Calu3 (cell line): ENCODE results near the gene CTNND1. TPM values are rescaled to one million over a fixed set of nuclear protein-coding genes. Genes with fewer than 3 reads are reported as not detected.

Experiments
- BruUV-seq: library from RNA; stranded (reverse); fragments of 400-500 nt; replicated peaks from 2 replicates; lab custom pipeline; 2021; lab: Mats Ljungman, UMichigan
- CTCF ChIA-PET: fragments of 300-600 bp; sonication (Branson Sonifier 250); formaldehyde crosslinking; loops from one replicate; lab custom pipeline; 2022; ENCODE audit warnings: antibody characterized with exemption; lab: Charles Lee
- DNase-seq: peaks from one replicate; pipeline ENCODE4 v3.0.0; 2022
- H3K27ac Mint-ChIP-seq: one replicate; pipeline ENCODE4 v1.8.0; 2022; ENCODE audit warnings: mixed read lengths; ENCODE audit not compliant: unreplicated experiment
- H3K27me3 Mint-ChIP-seq: one replicate; pipeline ENCODE4 v1.8.0; 2022; ENCODE audit warnings: mixed read lengths; ENCODE audit not compliant: unreplicated experiment
- H3K36me3 Mint-ChIP-seq: one replicate; pipeline ENCODE4 v1.8.0; 2022; ENCODE audit warnings: mild to moderate bottlenecking, moderate library complexity, mixed read lengths; ENCODE audit not compliant: insufficient read depth, unreplicated experiment
- H3K4me1 Mint-ChIP-seq: one replicate; pipeline ENCODE4 v1.8.0; 2022; ENCODE audit warnings: mild to moderate bottlenecking, low read depth, mixed read lengths; ENCODE audit not compliant: unreplicated experiment
- H3K4me3 Mint-ChIP-seq: one replicate; pipeline ENCODE4 v1.8.0; 2022; ENCODE audit warnings: mild to moderate bottlenecking, low read depth, moderate library complexity, mixed read lengths; ENCODE audit not compliant: unreplicated experiment
- H3K9me3 Mint-ChIP-seq: one replicate; pipeline ENCODE4 v1.8.0; 2022; ENCODE audit warnings: low read depth, mixed read lengths; ENCODE audit not compliant: unreplicated experiment
- CTCF ChIP-seq: fragments of 200-600 bp; IDR thresholded peaks from one replicate; pipeline ENCODE4 v1.8.0; 2022; ENCODE audit warnings: antibody characterized with exemption; ENCODE audit not compliant: unreplicated experiment
- intact Hi-C: fragments of 100-400 bp; cut with micrococcal nuclease; formaldehyde crosslinking; loops from one replicate; pipeline ENCODE4 v1.10.0; 2022; ENCODE audit not compliant: unreplicated experiment
- total RNA-seq: library from RNA; stranded (reverse); gene quantifications from 2 replicates; pipeline ENCODE4 v1.2.3, GENCODE V29; 2022

Gene CTNND1
- total RNA-seq, 1 experiment from 2014 or later, result 323 TPM

GRCh38 chr11:57792060-57792541, 30.5 kb downstream of the CTNND1 start:
- peaks cover 75% of the 10 kb centered on the region for H3K4me1 Mint-ChIP-seq
- intact Hi-C loops, result no loop called here
- no peaks in the 10 kb centered on the region for H3K9me3 Mint-ChIP-seq
- BruUV-seq, result TSS peak; percentile 90
- H3K27me3 Mint-ChIP-seq, result no peaks in the 10 kb centered on the region
- peaks cover 78% of the 10 kb centered on the region for H3K36me3 Mint-ChIP-seq
- peak overlapping the region; percentile 89 for H3K27ac Mint-ChIP-seq
- CTCF ChIA-PET, result interaction anchor here (1.1 kb wide), 2 partner anchors 14 to 25 kb away, joined by 3 to 4 read pairs; no protein-coding TSS in a partner anchor
- no peak for DNase-seq
- H3K4me3 Mint-ChIP-seq, result peak overlapping the region; percentile 83
- no peak for TF ChIP-seq CTCF

GRCh38 chr11:57792870-57793269, 31.3 kb downstream of the CTNND1 start:
- Mint-ChIP-seq H3K27ac (peak overlapping the region; percentile 89), H3K4me3 (peak overlapping the region; percentile 83), H3K36me3 (peaks cover 80% of the 10 kb centered on the region), H3K4me1 (peaks cover 70% of the 10 kb centered on the region), H3K9me3 (no peaks in the 10 kb centered on the region), H3K27me3 (no peaks in the 10 kb centered on the region)
- no peak for DNase-seq
- CTCF ChIA-PET, result interaction anchor here (1.1 kb wide), 1 partner anchor 25 kb away, joined by 3 read pairs; no protein-coding TSS in a partner anchor
- intact Hi-C loops, result no loop called here
- BruUV-seq, result no TSS peak
- no peak for TF ChIP-seq CTCF

- BruUV-seq, result no TSS peak
- H3K4me1 Mint-ChIP-seq, result peaks cover 70% of the 10 kb centered on the region
- no peaks in the 10 kb centered on the region for H3K27me3 Mint-ChIP-seq
- H3K9me3 Mint-ChIP-seq, result no peaks in the 10 kb centered on the region
- no peak for DNase-seq
- peak overlapping the region; percentile 83 for H3K4me3 Mint-ChIP-seq
- peaks cover 87% of the 10 kb centered on the region for H3K36me3 Mint-ChIP-seq
- H3K27ac Mint-ChIP-seq, result peak overlapping the region; percentile 89
- TF ChIP-seq CTCF, result no peak
- CTCF ChIA-PET, result interaction anchor here (0.6 to 1.1 kb wide), 2 partner anchors 14 to 26 kb away, joined by 3 read pairs; no protein-coding TSS in a partner anchor
- intact Hi-C loops, result no loop called here
Measured at GRCh38 chr11:57793351-57794115, 31.9 kb downstream of the CTNND1 start.

- intact Hi-C loops, result loop anchor here (1.0 to 2.0 kb wide), 3 partner anchors 8 to 36 kb away; no protein-coding TSS in a partner anchor
- H3K4me3 Mint-ChIP-seq, result peak overlapping the region; percentile 40
- H3K4me1 Mint-ChIP-seq, result peaks cover 63% of the 10 kb centered on the region
- no peaks in the 10 kb centered on the region for H3K9me3 Mint-ChIP-seq
- H3K36me3 Mint-ChIP-seq, result peaks cover 96% of the 10 kb centered on the region
- peak; percentile 87 for DNase-seq
- BruUV-seq, result TSS peak; percentile 95
- H3K27me3 Mint-ChIP-seq, result no peaks in the 10 kb centered on the region
- TF ChIP-seq CTCF, result no peak
- peak overlapping the region; percentile 90 for H3K27ac Mint-ChIP-seq
- CTCF ChIA-PET, result interaction anchor here (0.7 to 3.5 kb wide), 10 partner anchors 20 to 725 kb away, joined by 3 to 55 read pairs (median 4); partner anchors contain the start of genes BTBD18 and CTNND1
Measured at GRCh38 chr11:57798905-57799559, 37.4 kb downstream of the CTNND1 start.
